Activated naive CD8-positive, alpha-beta T cell treated with anti-CD3 and anti-CD28 coated beads, Interleukin-2, amount 50 U/mL, for 24 hours (primary cell): ENCODE data around the gene SCAF1.
"Not testable (repeated sequence)": the region's sequence is repeated elsewhere in the genome, so short reads cannot be mapped to it uniquely, and the experiment has no call there.

Source experiments
- ATAC-seq: fragments of 150-1000 bp; cut with Tn5 transposase; one replicate; pipeline ENCODE4 v1.10.0; 2021
- DNase-seq: peaks from one replicate; pipeline ENCODE4 v3.0.0; 2021
- H3K27ac Mint-ChIP-seq: one replicate; pipeline ENCODE4 v1.8.0; 2021; ENCODE audit warnings: mild to moderate bottlenecking, mixed read lengths
- H3K27me3 Mint-ChIP-seq: one replicate; pipeline ENCODE4 v1.8.0; 2021; ENCODE audit warnings: mixed read lengths
- H3K36me3 Mint-ChIP-seq: one replicate; pipeline ENCODE4 v1.8.0; 2021; ENCODE audit warnings: low read depth, mixed read lengths
- H3K4me1 Mint-ChIP-seq: one replicate; pipeline ENCODE4 v1.8.0; 2021; ENCODE audit warnings: mixed read lengths
- H3K4me3 Mint-ChIP-seq: one replicate; pipeline ENCODE4 v1.8.0; 2021; ENCODE audit warnings: mild to moderate bottlenecking, moderate library complexity, mixed read lengths
- H3K9me3 Mint-ChIP-seq: one replicate; pipeline ENCODE4 v1.8.0; 2021; ENCODE audit warnings: mixed read lengths

The SCAF1 gene

GRCh38 chr19:49631610-49632192 is 10.3 kb upstream of the SCAF1 start:
- Mint-ChIP-seq H3K9me3 (no peaks in the 10 kb centered on the region), H3K4me3 (no peak overlapping the region), H3K36me3 (peaks cover 5% of the 10 kb centered on the region), H3K27me3 (no peaks in the 10 kb centered on the region), H3K4me1 (no peaks in the 10 kb centered on the region), H3K27ac (no peak overlapping the region)
- no peak for ATAC-seq
- DNase-seq, result no peak

GRCh38 chr19:49632576-49632975 is 9.4 kb upstream of the SCAF1 start:
- ATAC-seq, result no peak
- Mint-ChIP-seq H3K4me3 (no peak overlapping the region), H3K9me3 (no peaks in the 10 kb centered on the region), H3K27me3 (no peaks in the 10 kb centered on the region), H3K36me3 (peaks cover 5% of the 10 kb centered on the region), H3K4me1 (no peaks in the 10 kb centered on the region), H3K27ac (no peak overlapping the region)
- no peak for DNase-seq

GRCh38 chr19:49633273-49633672 is 8.7 kb upstream of the SCAF1 start:
- not testable (repeated sequence) for DNase-seq, H3K27ac Mint-ChIP-seq, H3K36me3 Mint-ChIP-seq, H3K4me1 Mint-ChIP-seq, H3K27me3 Mint-ChIP-seq, H3K9me3 Mint-ChIP-seq, ATAC-seq, H3K4me3 Mint-ChIP-seq

GRCh38 chr19:49635530-49636232 is 6.3 kb upstream of the SCAF1 start:
- H3K4me3 Mint-ChIP-seq, result no peak overlapping the region
- peaks cover 17% of the 10 kb centered on the region for H3K4me1 Mint-ChIP-seq
- DNase-seq, result no peak
- H3K27me3 Mint-ChIP-seq, result no peaks in the 10 kb centered on the region
- H3K27ac Mint-ChIP-seq, result no peak overlapping the region
- H3K9me3 Mint-ChIP-seq, result no peaks in the 10 kb centered on the region
- no peak for ATAC-seq
- peaks cover 1% of the 10 kb centered on the region for H3K36me3 Mint-ChIP-seq

- Mint-ChIP-seq H3K36me3 (peaks cover 2% of the 10 kb centered on the region), H3K4me1 (peaks cover 18% of the 10 kb centered on the region), H3K27me3 (no peaks in the 10 kb centered on the region), H3K9me3 (no peaks in the 10 kb centered on the region), H3K27ac (no peak overlapping the region), H3K4me3 (no peak overlapping the region)
- ATAC-seq, result no peak
- no peak for DNase-seq
These were observed 5.6 kb upstream of the SCAF1 start for GRCh38 chr19:49636233-49636932.

GRCh38 chr19:49637821-49638738 is 3.9 kb upstream of the SCAF1 start:
- no peak for ATAC-seq
- H3K9me3 Mint-ChIP-seq, result no peaks in the 10 kb centered on the region
- peaks cover 6% of the 10 kb centered on the region for H3K36me3 Mint-ChIP-seq
- peak overlapping the region; percentile 2 for H3K4me3 Mint-ChIP-seq
- no peak for DNase-seq
- H3K4me1 Mint-ChIP-seq, result peaks cover 30% of the 10 kb centered on the region
- H3K27ac Mint-ChIP-seq, result no peak overlapping the region
- peaks cover 2% of the 10 kb centered on the region for H3K27me3 Mint-ChIP-seq

GRCh38 chr19:49639401-49640112 is 2.5 kb upstream of the SCAF1 start:
- no peak for DNase-seq
- peak overlapping the region; percentile 98 for H3K4me3 Mint-ChIP-seq
- no peaks in the 10 kb centered on the region for H3K9me3 Mint-ChIP-seq
- H3K4me1 Mint-ChIP-seq, result peaks cover 45% of the 10 kb centered on the region
- peak overlapping the region; percentile 22 for H3K27ac Mint-ChIP-seq
- no peak for ATAC-seq
- peaks cover 11% of the 10 kb centered on the region for H3K36me3 Mint-ChIP-seq
- H3K27me3 Mint-ChIP-seq, result peaks cover 2% of the 10 kb centered on the region

- Mint-ChIP-seq H3K36me3 (peaks cover 11% of the 10 kb centered on the region), H3K4me1 (peaks cover 46% of the 10 kb centered on the region), H3K9me3 (no peaks in the 10 kb centered on the region), H3K27ac (peak within 1 kb of the TSS; percentile 99), H3K27me3 (peaks cover 2% of the 10 kb centered on the region), H3K4me3 (peak within 1 kb of the TSS; percentile 98)
- ATAC-seq (peak; percentile 82), DNase-seq (peak; percentile 100)
These were observed 1.7 kb upstream of the SCAF1 start, which contains the start of gene RRAS for GRCh38 chr19:49640113-49640898. Gene RRAS, minus strand, starts transcription at chr19:49640143. Its CDS starts 45 bp downstream, at chr19:49640098.

GRCh38 chr19:49642492-49643035 is 555 bp downstream of the SCAF1 start:
- Mint-ChIP-seq H3K27me3 (peaks cover 2% of the 10 kb centered on the region), H3K4me1 (peaks cover 47% of the 10 kb centered on the region), H3K27ac (peak overlapping the region; percentile 91), H3K36me3 (peaks cover 20% of the 10 kb centered on the region), H3K4me3 (peak overlapping the region; percentile 98), H3K9me3 (no peaks in the 10 kb centered on the region)
- no peak for DNase-seq
- ATAC-seq, result no peak

- Mint-ChIP-seq H3K9me3 (no peaks in the 10 kb centered on the region), H3K36me3 (peaks cover 20% of the 10 kb centered on the region), H3K4me1 (peaks cover 42% of the 10 kb centered on the region), H3K27me3 (peaks cover 2% of the 10 kb centered on the region), H3K27ac (peak overlapping the region; percentile 91), H3K4me3 (peak overlapping the region; percentile 98)
- ATAC-seq, result no peak
- peak; percentile 11 for DNase-seq
These were observed 1.5 kb downstream of the SCAF1 start for GRCh38 chr19:49643466-49643865.

- Mint-ChIP-seq H3K4me3 (no peak overlapping the region), H3K27me3 (peaks cover 2% of the 10 kb centered on the region), H3K36me3 (peaks cover 24% of the 10 kb centered on the region), H3K9me3 (no peaks in the 10 kb centered on the region), H3K27ac (no peak overlapping the region), H3K4me1 (peaks cover 31% of the 10 kb centered on the region)
- DNase-seq (no peak), ATAC-seq (no peak)
These were observed 3.6 kb downstream of the SCAF1 start for GRCh38 chr19:49645592-49645991.

- H3K27me3 Mint-ChIP-seq, result peaks cover 2% of the 10 kb centered on the region
- peaks cover 29% of the 10 kb centered on the region for H3K4me1 Mint-ChIP-seq
- peaks cover 24% of the 10 kb centered on the region for H3K36me3 Mint-ChIP-seq
- no peak for ATAC-seq
- H3K27ac Mint-ChIP-seq, result no peak overlapping the region
- H3K9me3 Mint-ChIP-seq, result no peaks in the 10 kb centered on the region
- no peak for DNase-seq
- no peak overlapping the region for H3K4me3 Mint-ChIP-seq
These were observed 4.0 kb downstream of the SCAF1 start for GRCh38 chr19:49645995-49646394.

GRCh38 chr19:49646586-49646985 is 4.6 kb downstream of the SCAF1 start:
- ATAC-seq (no peak), DNase-seq (no peak)
- peaks cover 23% of the 10 kb centered on the region for H3K36me3 Mint-ChIP-seq
- peaks cover 28% of the 10 kb centered on the region for H3K4me1 Mint-ChIP-seq
- no peaks in the 10 kb centered on the region for H3K9me3 Mint-ChIP-seq
- H3K27me3 Mint-ChIP-seq, result peaks cover 2% of the 10 kb centered on the region
- H3K27ac Mint-ChIP-seq, result no peak overlapping the region
- H3K4me3 Mint-ChIP-seq, result no peak overlapping the region
